Measurements from ENCODE around the gene C4B.
"Not testable (repeated sequence)": the region's sequence is repeated elsewhere in the genome, so short reads cannot be mapped to it uniquely, and the experiment has no call there.

- TF ChIP-seq FOXK2 (IDR thresholded peaks at IDR 0.05); BHLHE40 (IDR thresholded peaks at IDR 0.05; ENCODE audit: borderline replicate concordance); SP1 (IDR thresholded peaks at IDR 0.05); PKNOX1 (IDR thresholded peaks at IDR 0.05); ELF4 (IDR thresholded peaks at IDR 0.05); FOXM1 (IDR thresholded peaks at IDR 0.05; ENCODE audit: borderline replicate concordance); NFRKB (IDR thresholded peaks at IDR 0.05); LEF1 (IDR thresholded peaks at IDR 0.05; ENCODE audit: borderline replicate concordance); FOXA1 (IDR thresholded peaks at IDR 0.05); HDGF (IDR thresholded peaks at IDR 0.05; ENCODE audit: borderline replicate concordance); TARDBP (IDR thresholded peaks at IDR 0.05); SUZ12 (IDR thresholded peaks at IDR 0.05): not testable (repeated sequence)
Observed at GRCh38 chr6:32010856-32011530, 3.6 kb upstream of the C4B start.
